H9 (cell line): ENCODE results near the gene CNN3. TPM values are rescaled to one million over a fixed set of nuclear protein-coding genes. Genes with fewer than 3 reads are reported as not detected.
A peak's percentile ranks its signal among the peaks of the same experiment; 100 is the strongest.

Source experiments
- DNase-seq: peaks from one replicate; pipeline ENCODE4 v3.0.0-alpha.2; 2017
- H2AFZ ChIP-seq: one replicate; pipeline ENCODE4 v1.6.1; 2013; ENCODE audit warnings: mild to moderate bottlenecking, low read length, control low read depth, moderate library complexity
- H2AK5ac ChIP-seq: 2 replicates; pipeline ENCODE4 v1.6.1; 2013; ENCODE audit warnings: low read length, control low read depth, mixed read lengths; ENCODE audit not compliant: insufficient read length
- H2BK120ac ChIP-seq: one replicate; pipeline ENCODE4 v1.6.1; 2013; ENCODE audit warnings: low read depth, mild to moderate bottlenecking, low read length, control low read depth, inconsistent platforms; ENCODE audit not compliant: poor library complexity, severe bottlenecking
- H2BK12ac ChIP-seq: 2 replicates; pipeline ENCODE4 v1.6.1; 2013; ENCODE audit warnings: low read length, control low read depth, mixed read lengths, low read depth; ENCODE audit not compliant: insufficient read length
- H2BK15ac ChIP-seq: 2 replicates; pipeline ENCODE4 v1.6.1; 2013; ENCODE audit warnings: low read depth, low read length, control low read depth
- H2BK20ac ChIP-seq: one replicate; pipeline ENCODE4 v1.6.1; 2013; ENCODE audit warnings: low read depth, mild to moderate bottlenecking, low read length, control low read depth, inconsistent platforms; ENCODE audit not compliant: poor library complexity, severe bottlenecking
- H2BK5ac ChIP-seq: 2 replicates; pipeline ENCODE4 v1.6.1; 2013; ENCODE audit warnings: low read length, control low read depth, mixed read lengths; ENCODE audit not compliant: insufficient read length
- H3K14ac ChIP-seq: 2 replicates; pipeline ENCODE4 v1.6.1; 2013; ENCODE audit warnings: low read length, control low read depth; ENCODE audit not compliant: insufficient read depth
- H3K18ac ChIP-seq: 2 replicates; pipeline ENCODE4 v1.6.1; 2013; ENCODE audit warnings: low read depth, mild to moderate bottlenecking, mixed read lengths, low read length, control low read depth; ENCODE audit not compliant: insufficient read length
- H3K23ac ChIP-seq: 2 replicates; pipeline ENCODE4 v1.6.1; 2013; ENCODE audit warnings: low read length, control low read depth, mixed read lengths, low read depth; ENCODE audit not compliant: insufficient read length
- H3K23me2 ChIP-seq: 2 replicates; pipeline ENCODE4 v1.6.1; 2013; ENCODE audit warnings: low read depth, mild to moderate bottlenecking, mixed read lengths, low read length, control low read depth; ENCODE audit not compliant: insufficient read length, poor library complexity, severe bottlenecking
- H3K27ac ChIP-seq: 2 replicates; pipeline ENCODE4 v1.5.1; 2013; ENCODE audit warnings: low read length, control low read depth, mixed read lengths, low read depth; ENCODE audit not compliant: insufficient read length
- H3K27me3 ChIP-seq: 2 replicates; pipeline ENCODE4 v1.6.1; 2013; ENCODE audit warnings: low read length, control low read depth, inconsistent platforms; ENCODE audit not compliant: insufficient read depth
- H3K4ac ChIP-seq: 2 replicates; pipeline ENCODE4 v1.6.1; 2013; ENCODE audit warnings: low read depth, mild to moderate bottlenecking, control low read depth, inconsistent platforms, low read length, moderate library complexity
- H3K4me1 ChIP-seq: 2 replicates; pipeline ENCODE4 v1.6.1; 2013; ENCODE audit warnings: low read length, control low read depth, inconsistent platforms; ENCODE audit not compliant: insufficient read depth
- H3K4me2 ChIP-seq: 2 replicates; pipeline ENCODE4 v1.6.1; 2013; ENCODE audit warnings: low read length, control low read depth, mixed read lengths; ENCODE audit not compliant: insufficient read length, insufficient read depth
- H3K56ac ChIP-seq: 2 replicates; pipeline ENCODE4 v1.6.1; 2013; ENCODE audit warnings: low read depth, mild to moderate bottlenecking, mixed read lengths, low read length, control low read depth; ENCODE audit not compliant: insufficient read length
- H3K79me1 ChIP-seq: 2 replicates; pipeline ENCODE4 v1.6.1; 2013; ENCODE audit warnings: low read depth, mild to moderate bottlenecking, moderate library complexity, low read length, control low read depth, inconsistent platforms; ENCODE audit not compliant: insufficient read depth, poor library complexity, severe bottlenecking
- H3K79me2 ChIP-seq: 2 replicates; pipeline ENCODE4 v1.6.1; 2013; ENCODE audit warnings: low read length, control low read depth, inconsistent platforms; ENCODE audit not compliant: insufficient read depth
- H3K9ac ChIP-seq: 2 replicates; pipeline ENCODE4 v1.6.1; 2013; ENCODE audit warnings: low read length, control low read depth, mixed read lengths; ENCODE audit not compliant: insufficient read length; ENCODE audit errors: extremely low read depth
- H3K9me3 ChIP-seq: one replicate; pipeline ENCODE4 v1.6.1; 2013; ENCODE audit warnings: low read depth, low read length, inconsistent platforms; ENCODE audit not compliant: control insufficient read depth
- H3T11ph ChIP-seq: one replicate; pipeline ENCODE4 v1.6.1; 2013; ENCODE audit warnings: mild to moderate bottlenecking, low read length, control low read depth, inconsistent platforms
- H4K20me1 ChIP-seq: one replicate; pipeline ENCODE4 v1.6.1; 2013; ENCODE audit not compliant: control insufficient read depth, insufficient read length, insufficient read depth
- H4K5ac ChIP-seq: 2 replicates; pipeline ENCODE4 v1.6.1; 2013; ENCODE audit warnings: low read depth, mild to moderate bottlenecking, mixed read lengths, low read length, control low read depth; ENCODE audit not compliant: insufficient read length
- H4K8ac ChIP-seq: replicated peaks from 2 replicates; pipeline ENCODE4 v1.6.1; 2013; ENCODE audit warnings: low read length, control low read depth, mixed read lengths, low read depth; ENCODE audit not compliant: insufficient read length
- H4K91ac ChIP-seq: 2 replicates; pipeline ENCODE4 v1.6.1; 2013; ENCODE audit warnings: low read depth, mild to moderate bottlenecking, moderate library complexity, mixed read lengths, low read length, control low read depth; ENCODE audit not compliant: insufficient read length
- H3K27ac Mint-ChIP-seq, 3 experiments: 2 replicates in 2 of 3; 3 replicates in 1 of 3; pipeline ENCODE4 v1.8.0; 2020 to 2021; ENCODE audit warnings: mixed read lengths in 3 of 3, mild to moderate bottlenecking in 1 of 3, moderate library complexity in 1 of 3
- H3K27me3 Mint-ChIP-seq: 2 replicates; pipeline ENCODE4 v1.8.0; 2021; ENCODE audit warnings: low read depth, mild to moderate bottlenecking, moderate library complexity, mixed read lengths
- H3K36me3 Mint-ChIP-seq, 3 experiments: 2 replicates in 2 of 3; 3 replicates in 1 of 3; pipeline ENCODE4 v1.8.0; 2020 to 2021; ENCODE audit warnings: low read depth in 3 of 3, mixed read lengths in 3 of 3; ENCODE audit not compliant: insufficient read depth in 1 of 3
- H3K4me1 Mint-ChIP-seq, 2 experiments: 2 replicates each; pipeline ENCODE4 v1.8.0; 2020; ENCODE audit warnings: mixed read lengths in 2 of 2
- H3K4me3 Mint-ChIP-seq, 2 experiments: 2 replicates in 1 of 2; 3 replicates in 1 of 2; pipeline ENCODE4 v1.8.0; 2020 to 2021; ENCODE audit warnings: mild to moderate bottlenecking in 2 of 2, mixed read lengths in 2 of 2, moderate library complexity in 1 of 2
- H3K9me3 Mint-ChIP-seq, 2 experiments: 2 replicates in 1 of 2; 3 replicates in 1 of 2; pipeline ENCODE4 v1.8.0; 2020; ENCODE audit warnings: mild to moderate bottlenecking in 2 of 2, mixed read lengths in 2 of 2, moderate library complexity in 1 of 2
- CTCF ChIP-seq: fragments of 200-600 bp; sonication (generic); conservative IDR thresholded peaks from 3 replicates; pipeline ENCODE4 v1.8.0; 2021; ENCODE audit warnings: antibody characterized with exemption, mild to moderate bottlenecking
- WGBS: extraction: QIAGEN DNeasy Blood & Tissue Kit; methylation state at CpG from one replicate; pipeline ENCODE4 v1.1.7; 2013; ENCODE audit warnings: missing lambda C conversion rate, low lambda C conversion rate, mixed read lengths; ENCODE audit not compliant: insufficient read length; ENCODE audit errors: extremely low coverage; 5-methylcytosine and 5-hydroxymethylcytosine counted together
- total RNA-seq: library from RNA; stranded (reverse); gene quantifications from 2 replicates; pipeline ENCODE4 v1.2.1, GENCODE V29; 2021

The CNN3 gene
- total RNA-seq, 1 experiment from 2014 or later, result 279 TPM

- Histone ChIP-seq H4K20me1 (no peaks in the 10 kb centered on the region), H3K18ac (no peak overlapping the region), H4K5ac (no peak overlapping the region), H2BK12ac (no peak overlapping the region), H3K4ac (no peak overlapping the region), H2AFZ (no peak overlapping the region), H3K27me3 (no peaks in the 10 kb centered on the region), H2BK5ac (no peak overlapping the region), H3K79me1 (no peaks in the 10 kb centered on the region), H3K9me3 (no peaks in the 10 kb centered on the region), H4K8ac (no peak overlapping the region), H2BK20ac (no peak overlapping the region), H4K91ac (no peak overlapping the region), H2AK5ac (no peak overlapping the region), H3K4me1 (peaks cover 5% of the 10 kb centered on the region; the same call in 1 of the 2 replicates), H3K9ac (no peak overlapping the region), H2BK120ac (no peak overlapping the region), H3K23ac (no peak overlapping the region), H3K27ac (no peak overlapping the region), H2BK15ac (no peak overlapping the region), H3K23me2 (no peaks in the 10 kb centered on the region), H3K79me2 (no peaks in the 10 kb centered on the region), H3T11ph (no peak overlapping the region), H3K14ac (no peak overlapping the region; the same call in 1 of the 2 replicates), H3K56ac (no peak overlapping the region), H3K4me2 (no peak overlapping the region)
- H3K4me1 Mint-ChIP-seq, result peaks cover 29 to 35% of the 10 kb centered on the region in 2 experiments
- WGBS, result no CpG with 5 or more reads among the region's 1 CpG
- peaks cover 5 to 12% (median 9%) of the 10 kb centered on the region in 3 experiments; a peak in 6 of 7 replicates for H3K36me3 Mint-ChIP-seq
- H3K27me3 Mint-ChIP-seq, result no peaks in the 10 kb centered on the region
- no peak for TF ChIP-seq CTCF
- no peak overlapping the region for H3K4me3 Mint-ChIP-seq
- DNase-seq, result no peak
- H3K9me3 Mint-ChIP-seq, result no peaks in the 10 kb centered on the region
- peak overlapping the region in 2 of 3 experiments; percentile 9 to 94; a peak in 2 of 7 replicates for H3K27ac Mint-ChIP-seq
Measured at GRCh38 chr1:94935476-94935875, 8.6 kb upstream of the CNN3 start.
